HCT116 (cell line): ENCODE data around the gene SND1. TPM values are rescaled to one million over a fixed set of nuclear protein-coding genes. Genes with fewer than 3 reads are reported as not detected.
"Not testable (repeated sequence)": the region's sequence is repeated elsewhere in the genome, so short reads cannot be mapped to it uniquely, and the experiment has no call there.

Experiments
- ATAC-seq: fragments of 200-7000 bp; cut with Tn5 transposase; 2 replicates; pipeline ENCODE4 v1.9.1; 2020; ENCODE audit warnings: mild to moderate bottlenecking, moderate library complexity
- BruUV-seq: library from RNA; stranded (reverse); fragments of 400-500 nt; replicated peaks from 2 replicates; lab custom pipeline; 2021; lab: Mats Ljungman, UMichigan
- CTCF ChIA-PET: fragments of 300-600 bp; sonication (Branson Sonifier 250); formaldehyde crosslinking; loops from one replicate; lab custom pipeline; 2021; ENCODE audit warnings: antibody characterized with exemption; lab: Charles Lee
- POLR2A ChIA-PET: fragments of 300-600, 350-600 bp; sonication (Branson Sonifier 250); formaldehyde crosslinking; loops from one replicate; lab custom pipeline; 2021; ENCODE audit warnings: antibody characterized with exemption; lab: Charles Lee
- RAD21 ChIA-PET, 2 experiments: fragments of 300-600 bp; sonication (Branson Sonifier 250); formaldehyde crosslinking; loops; one replicate each; lab custom pipeline; 2023; ENCODE audit warnings: low total read pairs in 2 of 2; ENCODE audit not compliant: uncharacterized antibody in 2 of 2, unreplicated experiment in 2 of 2, low non-redundant PET in 1 of 2; lab: Charles Lee
- DNase-seq: peaks from one replicate; pipeline ENCODE4 v3.0.0-alpha.2; 2010; ENCODE audit warnings: low read depth, low spot score
- H2AFZ ChIP-seq: fragments of 200-600 bp; shearing (Covaris generic), sonication (generic); 2 replicates; pipeline ENCODE4 v1.6.1; 2017; ENCODE audit warnings: low read depth, mixed run types, mixed read lengths, antibody characterized with exemption, low read length; ENCODE audit not compliant: poor library complexity, severe bottlenecking
- H3K27ac ChIP-seq: 2 replicates; pipeline ENCODE4 v1.5.1; 2012; ENCODE audit warnings: low read depth, low read length
- H3K27me3 ChIP-seq: fragments of 200-600 bp; sonication (generic); 2 replicates; pipeline ENCODE4 v1.6.1; 2016; ENCODE audit warnings: mixed run types, low read length, mixed read lengths; ENCODE audit not compliant: insufficient read depth
- H3K36me3 ChIP-seq, 2 experiments: fragments of 200-500 bp in 1 of 2; fragments of 200-600 bp in 1 of 2; sonication (Bioruptor generic) in 1 of 2; sonication (generic) in 1 of 2; 2 replicates each; pipeline versions ENCODE4 v1.5.1 to v1.6.1; 2014 to 2016; ENCODE audit warnings: low read length in 2 of 2, inconsistent platforms in 1 of 2, mixed read lengths in 1 of 2, mixed run types in 1 of 2; ENCODE audit not compliant: insufficient read depth in 2 of 2, control insufficient read depth in 1 of 2
- H3K4me1 ChIP-seq, 2 experiments: fragments of 200-600 bp in 1 of 2; sonication (generic) in 1 of 2; 2 replicates each; pipeline versions ENCODE4 v1.5.1 to v1.6.1; 2012 to 2017; ENCODE audit warnings: low read length in 2 of 2, inconsistent platforms in 1 of 2, mild to moderate bottlenecking in 1 of 2, mixed read lengths in 1 of 2, mixed run types in 1 of 2, moderate library complexity in 1 of 2; ENCODE audit not compliant: insufficient read depth in 2 of 2, control insufficient read depth in 1 of 2
- H3K4me2 ChIP-seq: fragments of 200-600 bp; sonication (generic); 2 replicates; pipeline ENCODE4 v1.6.1; 2017; ENCODE audit warnings: mixed run types, low read length, mixed read lengths
- H3K4me3 ChIP-seq, 2 experiments: fragments of 200-600 bp in 1 of 2; sonication (generic) in 1 of 2; replicated peaks in 1 of 2; 2 replicates each; pipeline ENCODE4 v1.5.1; 2011 to 2016; ENCODE audit warnings: low read length in 2 of 2, control low read depth in 1 of 2, low read depth in 1 of 2, mild to moderate bottlenecking in 1 of 2, mixed read lengths in 1 of 2, mixed run types in 1 of 2
- H3K79me2 ChIP-seq: fragments of 200-600 bp; sonication (generic); 2 replicates; pipeline ENCODE4 v1.6.1; 2017; ENCODE audit warnings: mild to moderate bottlenecking, mixed run types, low read length, moderate library complexity, mixed read lengths; ENCODE audit not compliant: insufficient read depth
- H3K9ac ChIP-seq: fragments of 200-600 bp; sonication (generic); 2 replicates; pipeline ENCODE4 v1.6.1; 2016; ENCODE audit warnings: low read length, mixed read lengths
- H3K9me2 ChIP-seq: fragments of 200-600 bp; sonication (generic), shearing (Covaris generic); 2 replicates; pipeline ENCODE4 v1.6.1; 2017; ENCODE audit warnings: mixed run types, mild to moderate bottlenecking, moderate library complexity; ENCODE audit not compliant: insufficient read depth
- H3K9me3 ChIP-seq, 2 experiments: fragments of 200-500 bp in 1 of 2; fragments of 200-600 bp in 1 of 2; sonication (Bioruptor generic) in 1 of 2; sonication (generic) in 1 of 2; 2 replicates each; pipeline ENCODE4 v1.6.1; 2014 to 2017; ENCODE audit warnings: low read length in 2 of 2, mixed read lengths in 2 of 2, inconsistent platforms in 1 of 2, low read depth in 1 of 2, mild to moderate bottlenecking in 1 of 2, mixed run types in 1 of 2, moderate library complexity in 1 of 2; ENCODE audit not compliant: control insufficient read depth in 1 of 2, insufficient read depth in 1 of 2
- H4K20me1 ChIP-seq: fragments of 200-600 bp; sonication (generic), shearing (Covaris generic); 2 replicates; pipeline ENCODE4 v1.6.1; 2017; ENCODE audit warnings: mixed run types, mild to moderate bottlenecking, moderate library complexity; ENCODE audit not compliant: insufficient read depth
- CBX3 ChIP-seq: IDR thresholded peaks from 2 replicates; pipeline ENCODE4 v1.6.1; 2012; ENCODE audit warnings: low read depth
- CEBPB ChIP-seq: IDR thresholded peaks from 2 replicates; pipeline ENCODE4 v1.6.1; 2012; ENCODE audit warnings: low read depth
- ELF1 ChIP-seq: IDR thresholded peaks from 2 replicates; pipeline ENCODE4 v1.6.1; 2012; ENCODE audit warnings: low read depth, borderline replicate concordance
- EZH2phosphoT487 ChIP-seq: fragments of 200-600 bp; IDR thresholded peaks from 2 replicates; pipeline ENCODE4 v1.6.1; 2018; ENCODE audit warnings: antibody characterized with exemption, borderline replicate concordance
- MAX ChIP-seq: IDR thresholded peaks from 2 replicates; pipeline ENCODE4 v1.6.1; 2012
- POLR2A ChIP-seq: IDR thresholded peaks from 2 replicates; pipeline ENCODE4 v1.7.0; 2011; ENCODE audit warnings: borderline replicate concordance; ENCODE audit not compliant: insufficient read depth, insufficient read length; ENCODE audit errors: extremely low read depth
- RAD21 ChIP-seq: IDR thresholded peaks from 2 replicates; pipeline ENCODE4 v1.6.1; 2012; ENCODE audit warnings: low read depth, mild to moderate bottlenecking
- SIN3A ChIP-seq: IDR thresholded peaks from 2 replicates; pipeline ENCODE4 v1.6.1; 2012; ENCODE audit warnings: low read depth
- SRF ChIP-seq: IDR thresholded peaks from 2 replicates; pipeline ENCODE4 v1.6.1; 2012; ENCODE audit warnings: low read depth
- TCF7L2 ChIP-seq: IDR thresholded peaks from 2 replicates; pipeline ENCODE4 v1.7.0; 2011; ENCODE audit warnings: borderline replicate concordance, inconsistent platforms; ENCODE audit not compliant: insufficient read depth, insufficient read length; ENCODE audit errors: extremely low read depth
- YY1 ChIP-seq: IDR thresholded peaks from 2 replicates; pipeline ENCODE4 v1.6.1; 2011; ENCODE audit warnings: low read length, low read depth, moderate library complexity, mild to moderate bottlenecking; ENCODE audit not compliant: insufficient replicate concordance; ENCODE audit errors: extremely low read depth
- ZBTB33 ChIP-seq: IDR thresholded peaks from 2 replicates; pipeline ENCODE4 v1.6.1; 2011; ENCODE audit warnings: mild to moderate bottlenecking, low read length, moderate library complexity; ENCODE audit not compliant: insufficient replicate concordance; ENCODE audit errors: extremely low read depth
- intact Hi-C: fragments of 100-400 bp; cut with micrococcal nuclease; formaldehyde crosslinking; loops from 2 replicates; pipeline ENCODE4 v1.10.0; 2022
- total RNA-seq: library from RNA; stranded (reverse); gene quantifications from one replicate; pipeline ENCODE4 v1.2.1, GENCODE V29; 2021; ENCODE audit not compliant: unreplicated experiment
- TF ChIP-seq, protein P1 (sequence below), 3 experiments: fragments of 200-600 bp in 1 of 3; sonication (generic) in 1 of 3; IDR thresholded peaks in 2 of 3; conservative IDR thresholded peaks in 1 of 3; 2 replicates each; pipeline ENCODE4 v1.5.1; 2012 to 2017; ENCODE audit warnings: low read depth in 2 of 3, low read length in 2 of 3, antibody characterized with exemption in 1 of 3, borderline replicate concordance in 1 of 3, control low read depth in 1 of 3, mild to moderate bottlenecking in 1 of 3, mixed read lengths in 1 of 3, mixed run types in 1 of 3, moderate library complexity in 1 of 3; ENCODE audit not compliant: insufficient read depth in 1 of 3

The SND1 gene
- total RNA-seq, 1 experiment from 2014 or later = 169 TPM

- RAD21 ChIA-PET = no interaction called here
- ATAC-seq = no peak
- no peak for DNase-seq
- no peaks in the 10 kb centered on the region; the same call in 1 of the 2 replicates for H3K27me3 ChIP-seq
- H3K79me2 ChIP-seq = no peaks in the 10 kb centered on the region
- H4K20me1 ChIP-seq = no peaks in the 10 kb centered on the region
- no peaks in the 10 kb centered on the region for H3K9me2 ChIP-seq
- intact Hi-C loops = no loop called here
- H3K4me1 ChIP-seq = no peaks in the 10 kb centered on the region
- no peaks in the 10 kb centered on the region for H3K9me3 ChIP-seq
- no peaks in the 10 kb centered on the region for H3K36me3 ChIP-seq
- H3K27ac ChIP-seq = no peak overlapping the region
- H3K4me2 ChIP-seq = no peak overlapping the region
- POLR2A ChIA-PET = no interaction called here
- H2AFZ ChIP-seq = no peak overlapping the region
- TF ChIP-seq CEBPB (no peak), CBX3 (no peak), ZBTB33 (no peak), TCF7L2 (no peak), EZH2phosphoT487 (no peak), MAX (no peak), SIN3A (no peak), SRF (no peak), ELF1 (no peak), YY1 (no peak), POLR2A (no peak), RAD21 (no peak)
- TF ChIP-seq, protein P1, sequence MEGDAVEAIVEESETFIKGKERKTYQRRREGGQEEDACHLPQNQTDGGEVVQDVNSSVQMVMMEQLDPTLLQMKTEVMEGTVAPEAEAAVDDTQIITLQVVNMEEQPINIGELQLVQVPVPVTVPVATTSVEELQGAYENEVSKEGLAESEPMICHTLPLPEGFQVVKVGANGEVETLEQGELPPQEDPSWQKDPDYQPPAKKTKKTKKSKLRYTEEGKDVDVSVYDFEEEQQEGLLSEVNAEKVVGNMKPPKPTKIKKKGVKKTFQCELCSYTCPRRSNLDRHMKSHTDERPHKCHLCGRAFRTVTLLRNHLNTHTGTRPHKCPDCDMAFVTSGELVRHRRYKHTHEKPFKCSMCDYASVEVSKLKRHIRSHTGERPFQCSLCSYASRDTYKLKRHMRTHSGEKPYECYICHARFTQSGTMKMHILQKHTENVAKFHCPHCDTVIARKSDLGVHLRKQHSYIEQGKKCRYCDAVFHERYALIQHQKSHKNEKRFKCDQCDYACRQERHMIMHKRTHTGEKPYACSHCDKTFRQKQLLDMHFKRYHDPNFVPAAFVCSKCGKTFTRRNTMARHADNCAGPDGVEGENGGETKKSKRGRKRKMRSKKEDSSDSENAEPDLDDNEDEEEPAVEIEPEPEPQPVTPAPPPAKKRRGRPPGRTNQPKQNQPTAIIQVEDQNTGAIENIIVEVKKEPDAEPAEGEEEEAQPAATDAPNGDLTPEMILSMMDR (IDR thresholded peaks at IDR 0.05 in 2 of 3, conservative IDR thresholded peaks at IDR 0.05 in 1 of 3; ENCODE audit: borderline replicate concordance in 1 of 3, insufficient read depth in 1 of 3, low read depth in 2 of 3, low read length in 2 of 3) = no peak
- no peak overlapping the region for H3K9ac ChIP-seq
- BruUV-seq = no TSS peak
- CTCF ChIA-PET = interaction anchor here (0.5 kb wide), 1 partner anchor 101 kb away, joined by 4 read pairs; no protein-coding TSS in a partner anchor
- H3K4me3 ChIP-seq = no peak overlapping the region
These were observed 456.8 kb downstream of the SND1 start for GRCh38 chr7:128108641-128109423.

- H3K9me2 ChIP-seq, H3K4me1 ChIP-seq, ATAC-seq, RAD21 ChIA-PET, H3K4me2 ChIP-seq, CTCF ChIA-PET, POLR2A ChIA-PET, H3K79me2 ChIP-seq, H3K9ac ChIP-seq, H4K20me1 ChIP-seq, H2AFZ ChIP-seq, H3K27me3 ChIP-seq, DNase-seq, H3K9me3 ChIP-seq, H3K36me3 ChIP-seq, H3K4me3 ChIP-seq, intact Hi-C loops, H3K27ac ChIP-seq, BruUV-seq: not testable (repeated sequence)
These were observed 457.5 kb downstream of the SND1 start for GRCh38 chr7:128109424-128109969.
